Common myeloid progenitor, CD34-positive (primary cell): ENCODE results near the gene EPS15.

Source experiments
- CTCF ChIA-PET: fragments of 350-600 bp; sonication (Branson Sonifier 250); formaldehyde crosslinking; loops from one replicate; lab custom pipeline; 2021; ENCODE audit warnings: antibody characterized with exemption; lab: Charles Lee
- POLR2A ChIA-PET: fragments of 350-600 bp; sonication (Branson Sonifier 250); formaldehyde crosslinking; loops from one replicate; lab custom pipeline; 2021; ENCODE audit warnings: antibody characterized with exemption; lab: Charles Lee
- DNase-seq, 3 donors: peaks; one replicate each; pipeline versions ENCODE4 v3.0.0 to v3.0.0-alpha.2; 2013
- H3K27ac ChIP-seq, 2 experiments: 1 replicate in 1 of 2; 2 replicates in 1 of 2; pipeline ENCODE4 v1.7.0; 2013; ENCODE audit warnings: inconsistent platforms in 2 of 2, low read length in 2 of 2, mild to moderate bottlenecking in 2 of 2, low read depth in 1 of 2, moderate library complexity in 1 of 2; ENCODE audit not compliant: severe bottlenecking in 2 of 2, insufficient read depth in 1 of 2, poor library complexity in 1 of 2
- H3K27me3 ChIP-seq, 5 experiments: replicated peaks in 2 of 5; 1 replicate in 3 of 5; 2 replicates in 2 of 5; pipeline versions ENCODE4 v1.6.1 to v1.7.0; 2013; ENCODE audit warnings: low read length in 4 of 5, mild to moderate bottlenecking in 2 of 5, moderate library complexity in 2 of 5, inconsistent platforms in 1 of 5; ENCODE audit not compliant: insufficient read depth in 5 of 5, control insufficient read depth in 4 of 5
- H3K36me3 ChIP-seq, 4 experiments: 1 replicate in 2 of 4; 2 replicates in 2 of 4; pipeline versions ENCODE4 v1.6.1 to v1.7.0; 2013; ENCODE audit warnings: low read length in 3 of 4, control low read depth in 1 of 4, mild to moderate bottlenecking in 1 of 4; ENCODE audit not compliant: control insufficient read depth in 4 of 4, insufficient read depth in 4 of 4
- H3K4me1 ChIP-seq, 4 experiments: 1 replicate in 3 of 4; 2 replicates in 1 of 4; pipeline versions ENCODE4 v1.6.1 to v1.7.1; 2013; ENCODE audit warnings: low read length in 3 of 4, mild to moderate bottlenecking in 3 of 4, control low read depth in 1 of 4, inconsistent platforms in 1 of 4, moderate library complexity in 1 of 4; ENCODE audit not compliant: control insufficient read depth in 4 of 4, insufficient read depth in 4 of 4; ENCODE audit errors: control extremely low read depth in 1 of 4
- H3K4me3 ChIP-seq, 7 experiments: 1 replicate in 4 of 7; 2 replicates in 3 of 7; pipeline versions ENCODE4 v1.5.1 to v1.7.0; 2013; ENCODE audit warnings: mild to moderate bottlenecking in 7 of 7, low read length in 6 of 7, moderate library complexity in 6 of 7, inconsistent platforms in 2 of 7, low read depth in 2 of 7, control low read depth in 1 of 7; ENCODE audit not compliant: insufficient read depth in 4 of 7, control insufficient read depth in 1 of 7; ENCODE audit errors: extremely low read depth in 1 of 7
- H3K9me3 ChIP-seq, 5 experiments: 1 replicate in 4 of 5; 2 replicates in 1 of 5; pipeline versions ENCODE4 v1.6.1 to v1.7.1; 2013; ENCODE audit warnings: low read length in 4 of 5, mild to moderate bottlenecking in 2 of 5, inconsistent platforms in 1 of 5, low read depth in 1 of 5, moderate library complexity in 1 of 5; ENCODE audit not compliant: control insufficient read depth in 4 of 5, insufficient read depth in 2 of 5; ENCODE audit errors: control extremely low read depth in 1 of 5
- WGBS: methylation state at CpG from one replicate; pipeline ENCODE4 v1.1.5; 2013; ENCODE audit not compliant: insufficient coverage; 5-methylcytosine and 5-hydroxymethylcytosine counted together

Gene EPS15

DNA sequence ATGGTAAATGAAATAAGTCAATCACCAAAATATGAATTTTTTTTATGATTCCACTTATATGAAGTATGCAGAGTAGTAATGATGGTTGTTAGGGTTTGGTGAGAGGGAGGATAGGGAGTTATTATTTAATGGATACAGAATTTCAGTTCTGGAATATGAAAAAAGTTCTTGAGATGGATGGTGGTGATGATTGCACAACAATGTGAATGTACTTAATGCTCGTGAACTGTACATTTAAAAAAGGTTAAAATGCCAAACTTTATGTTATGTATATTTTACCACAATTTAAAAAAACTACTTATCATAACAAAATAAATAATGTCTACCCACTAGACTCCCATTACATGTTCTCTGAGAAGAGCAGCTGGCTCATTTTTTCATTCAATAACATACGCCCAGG is 133.3 kb downstream of the EPS15 start:
- Histone ChIP-seq H3K9me3 (peaks cover 8 to 32% (median 10%) of the 10 kb centered on the region in 5 experiments), H3K4me1 (no peaks in the 10 kb centered on the region), H3K36me3 (peaks cover 10 to 43% (median 23%) of the 10 kb centered on the region in 4 experiments), H3K4me3 (no peak overlapping the region), H3K27ac (no peak overlapping the region), H3K27me3 (no peaks in the 10 kb centered on the region)
- CTCF ChIA-PET = no interaction called here
- no CpG with 5 or more reads among the region's 2 CpGs for WGBS
- POLR2A ChIA-PET = no interaction called here
- no peak for DNase-seq

DNA sequence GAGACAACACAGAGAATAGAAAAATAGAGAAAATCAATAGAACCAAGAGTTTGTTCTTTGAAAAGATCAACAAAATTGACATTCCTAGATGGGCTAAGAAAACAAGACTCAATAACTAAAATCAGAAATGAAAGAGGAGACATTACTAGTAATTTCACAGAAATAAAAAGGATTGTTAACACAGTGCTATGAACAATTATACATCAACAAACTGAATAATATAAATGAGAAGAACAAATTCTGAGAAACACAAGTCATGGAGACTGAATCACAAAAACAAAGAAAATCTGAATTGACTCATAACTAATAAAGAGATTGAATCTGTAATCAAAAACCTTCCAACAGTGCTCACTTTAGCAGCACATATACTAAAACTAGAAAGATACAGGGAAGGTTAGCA is 137.1 kb downstream of the EPS15 start:
- no peak overlapping the region for H3K27ac ChIP-seq
- CTCF ChIA-PET = interaction anchor here (0.5 kb wide), 1 partner anchor 45 kb away, joined by 3 read pairs; no protein-coding TSS in a partner anchor
- peaks cover 8 to 49% (median 14%) of the 10 kb centered on the region in 5 experiments for H3K9me3 ChIP-seq
- POLR2A ChIA-PET = no interaction called here
- no peaks in the 10 kb centered on the region for H3K4me1 ChIP-seq
- no peak for DNase-seq
- H3K4me3 ChIP-seq = no peak overlapping the region
- H3K36me3 ChIP-seq = peaks cover 25 to 69% (median 36%) of the 10 kb centered on the region in 4 experiments
- no peaks in the 10 kb centered on the region for H3K27me3 ChIP-seq

DNA sequence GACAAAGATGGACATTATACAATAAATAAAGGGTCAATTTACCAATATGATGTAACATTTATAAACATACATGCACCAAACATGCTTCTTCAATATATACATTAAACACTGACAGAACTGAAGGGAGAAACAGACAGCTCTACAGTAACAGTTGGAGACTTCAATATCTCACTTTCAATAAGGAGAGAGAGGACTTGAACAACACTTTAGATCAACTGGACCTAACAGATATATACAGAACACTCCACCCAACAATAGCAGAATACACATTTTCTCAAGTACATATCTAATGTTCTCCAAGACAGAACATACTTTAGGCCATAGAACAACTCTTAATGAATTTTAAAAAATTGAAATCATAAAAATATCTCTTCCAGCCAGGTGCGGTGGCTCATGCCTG is 138.1 kb downstream of the EPS15 start:
- H3K36me3 ChIP-seq = peaks cover 21 to 73% (median 37%) of the 10 kb centered on the region in 4 experiments
- 100% methylated on average over 1 of the region's 1 CpG for WGBS
- H3K9me3 ChIP-seq = peaks cover 2 to 49% (median 12%) of the 10 kb centered on the region in 5 experiments
- ChIA-PET POLR2A (no interaction called here), CTCF (no interaction called here)
- H3K4me3 ChIP-seq = no peak overlapping the region
- no peaks in the 10 kb centered on the region for H3K27me3 ChIP-seq
- no peak for DNase-seq
- H3K4me1 ChIP-seq = no peaks in the 10 kb centered on the region
- H3K27ac ChIP-seq = no peak overlapping the region

DNA sequence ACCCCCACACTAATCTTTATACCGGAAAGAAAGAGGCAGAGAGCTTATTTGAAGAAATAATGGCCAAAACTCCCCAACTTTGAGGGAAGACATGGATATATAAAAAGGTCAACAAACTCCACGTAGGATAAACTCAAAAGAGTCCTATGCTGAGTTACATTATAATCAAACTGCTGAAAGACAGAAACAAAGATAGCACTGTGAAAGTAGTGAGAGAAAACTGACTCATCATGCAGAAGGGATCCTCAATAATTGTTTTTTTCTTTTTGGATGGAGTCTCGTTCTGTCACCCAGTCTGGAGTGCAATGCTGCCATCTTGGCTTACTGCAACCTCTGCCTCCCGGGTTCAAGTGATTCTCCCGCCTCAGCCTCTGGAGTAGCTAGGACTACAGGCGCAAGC is 140.2 kb downstream of the EPS15 start:
- Histone ChIP-seq H3K27me3 (no peaks in the 10 kb centered on the region), H3K9me3 (peaks cover 0 to 31% (median 9%) of the 10 kb centered on the region in 5 experiments), H3K4me1 (no peaks in the 10 kb centered on the region), H3K36me3 (peaks cover 21 to 57% (median 34%) of the 10 kb centered on the region in 4 experiments), H3K4me3 (no peak overlapping the region), H3K27ac (no peak overlapping the region)
- DNase-seq = no peak
- 100% methylated on average over 2 of the region's 6 CpGs for WGBS
- CTCF ChIA-PET = no interaction called here
- POLR2A ChIA-PET = no interaction called here

DNA sequence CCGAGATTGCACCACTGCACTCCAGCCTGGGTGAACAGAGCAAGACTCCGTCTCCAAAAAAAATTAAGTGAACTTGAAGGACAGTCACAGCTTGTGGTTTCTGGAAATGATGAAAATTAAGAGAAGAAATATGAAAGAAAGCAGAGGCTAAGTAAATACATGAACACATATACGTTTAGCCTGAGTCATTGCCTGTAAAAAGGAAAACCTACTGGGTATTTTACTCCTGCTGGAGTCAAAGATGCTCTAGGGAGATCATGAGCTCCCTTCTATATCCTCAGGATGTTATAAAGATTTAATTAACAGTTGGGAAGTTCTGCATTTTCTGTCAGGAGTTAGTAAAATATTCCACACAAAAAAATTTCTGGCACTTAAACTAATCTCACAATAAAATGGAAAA is 145.2 kb downstream of the EPS15 start:
- no peak overlapping the region for H3K27ac ChIP-seq
- H3K36me3 ChIP-seq = peaks cover 16 to 58% (median 31%) of the 10 kb centered on the region in 4 experiments
- ChIA-PET POLR2A (no interaction called here), CTCF (interaction anchor here (1.3 kb wide), 1 partner anchor 11 kb away, joined by 3 read pairs; no protein-coding TSS in a partner anchor)
- no peaks in the 10 kb centered on the region for H3K4me1 ChIP-seq
- no peak overlapping the region for H3K4me3 ChIP-seq
- no peak for DNase-seq
- WGBS = 96% methylated on average over 2 of the region's 3 CpGs
- no peaks in the 10 kb centered on the region for H3K27me3 ChIP-seq
- H3K9me3 ChIP-seq = peaks cover 0 to 10% (median under 1%) of the 10 kb centered on the region in 5 experiments

DNA sequence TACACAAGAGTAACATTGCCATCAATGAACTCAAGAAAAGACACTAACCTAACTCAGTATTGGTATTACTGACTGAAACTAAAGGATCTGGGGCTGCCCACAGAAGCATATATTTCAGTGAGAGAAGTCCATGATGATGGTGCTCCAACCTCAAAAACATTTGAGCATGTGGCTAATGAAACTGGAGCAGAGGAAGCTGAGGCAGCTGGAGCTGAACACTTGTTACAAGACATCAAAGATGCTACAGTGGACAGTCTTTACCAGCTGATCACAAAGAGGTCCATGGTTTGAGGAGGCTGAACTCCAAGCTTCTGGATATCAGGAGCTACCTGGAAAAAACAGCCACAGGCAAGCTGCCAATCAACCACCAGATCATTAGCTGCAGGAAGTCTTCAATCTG is 146.5 kb downstream of the EPS15 start:
- ChIA-PET POLR2A (no interaction called here), CTCF (interaction anchor here (0.8 kb wide), 1 partner anchor 15 kb away, joined by 4 read pairs; no protein-coding TSS in a partner anchor)
- no peak for DNase-seq
- Histone ChIP-seq H3K27ac (no peak overlapping the region), H3K36me3 (peaks cover 13 to 52% (median 28%) of the 10 kb centered on the region in 4 experiments), H3K4me3 (no peak overlapping the region), H3K9me3 (peaks cover 0 to 8% (median 0%) of the 10 kb centered on the region in 5 experiments), H3K4me1 (no peaks in the 10 kb centered on the region), H3K27me3 (no peaks in the 10 kb centered on the region)

DNA sequence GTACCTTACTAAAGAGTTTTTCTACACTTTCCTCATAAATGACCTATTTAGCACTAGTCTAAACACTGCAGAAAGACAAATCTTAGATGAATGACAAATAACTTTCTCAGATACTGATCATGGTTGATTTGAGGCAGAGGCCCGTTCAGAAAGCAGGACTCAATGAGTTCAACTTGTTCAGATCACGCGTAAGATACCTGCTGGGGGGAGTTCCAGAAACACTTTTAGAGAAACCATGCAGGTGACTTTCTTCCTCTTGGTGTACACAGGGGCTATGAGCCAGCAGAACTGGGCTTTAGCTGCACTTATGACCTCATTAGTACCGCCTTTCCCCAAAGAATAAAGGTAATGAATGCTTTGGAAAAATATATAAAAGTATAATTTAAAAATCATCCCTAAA is 149.9 kb downstream of the EPS15 start:
- 100% methylated on average over 3 of the region's 4 CpGs for WGBS
- CTCF ChIA-PET = no interaction called here
- Histone ChIP-seq H3K36me3 (peaks cover 9 to 56% (median 26%) of the 10 kb centered on the region in 4 experiments), H3K9me3 (no peaks in the 10 kb centered on the region), H3K27me3 (no peaks in the 10 kb centered on the region), H3K27ac (no peak overlapping the region), H3K4me3 (no peak overlapping the region), H3K4me1 (no peaks in the 10 kb centered on the region)
- no peak for DNase-seq
- POLR2A ChIA-PET = no interaction called here
